Measurements from ENCODE around the gene PDZK1IP1.

DNA sequence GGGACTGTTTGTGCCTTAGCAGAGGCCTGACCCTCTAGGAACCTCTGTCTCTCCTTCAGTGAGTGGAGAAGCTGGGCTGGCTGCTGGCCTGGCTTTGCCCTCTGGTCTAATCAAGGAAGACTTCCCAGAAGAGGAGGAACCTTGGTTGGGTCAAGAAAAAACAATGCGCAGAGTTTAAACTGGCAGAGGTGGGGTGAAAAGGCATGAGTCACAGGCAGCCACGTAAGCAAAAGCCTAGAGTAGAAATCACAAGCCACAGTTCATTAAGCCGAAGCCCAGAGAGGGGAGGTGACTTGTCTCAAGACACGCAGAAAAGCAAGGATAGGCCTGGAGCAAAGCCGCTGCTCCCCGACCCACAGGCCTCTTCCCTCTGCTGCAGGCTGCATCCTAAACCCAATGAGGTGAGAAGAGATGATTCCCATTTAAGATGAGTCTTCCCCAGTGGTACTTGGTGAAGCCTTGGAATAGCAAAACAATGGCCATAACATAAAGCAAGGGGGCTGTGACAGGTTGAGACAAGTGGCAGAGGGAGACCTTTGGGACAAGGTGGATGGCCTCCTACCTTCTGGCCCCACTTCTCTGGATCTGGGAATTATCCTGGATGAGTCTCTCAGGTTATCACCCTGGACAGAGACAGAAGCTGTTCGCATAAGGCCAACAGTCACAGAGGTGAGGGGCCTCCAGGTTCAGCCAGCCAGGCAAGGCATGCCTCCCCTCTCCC, 7.7 kb downstream of the PDZK1IP1 start:
- TF ChIP-seq EZH2 (IDR thresholded peaks at IDR 0.05; ENCODE audit: borderline replicate concordance, low read depth, low read length, severe bottlenecking) (no peak), POLR2AphosphoS5 (IDR thresholded peaks at IDR 0.05; ENCODE audit: insufficient read depth, low read depth, low read length) (no peak), MYC (IDR thresholded peaks at IDR 0.05; ENCODE audit: low read depth, low read length) (no peak), POLR2A (IDR thresholded peaks at IDR 0.05; ENCODE audit: low read depth, low read length) (no peak), FOS (IDR thresholded peaks at IDR 0.05; ENCODE audit: borderline replicate concordance, insufficient read depth, low read length) (peak; percentile 69)
- TF ChIP-seq, protein P1, sequence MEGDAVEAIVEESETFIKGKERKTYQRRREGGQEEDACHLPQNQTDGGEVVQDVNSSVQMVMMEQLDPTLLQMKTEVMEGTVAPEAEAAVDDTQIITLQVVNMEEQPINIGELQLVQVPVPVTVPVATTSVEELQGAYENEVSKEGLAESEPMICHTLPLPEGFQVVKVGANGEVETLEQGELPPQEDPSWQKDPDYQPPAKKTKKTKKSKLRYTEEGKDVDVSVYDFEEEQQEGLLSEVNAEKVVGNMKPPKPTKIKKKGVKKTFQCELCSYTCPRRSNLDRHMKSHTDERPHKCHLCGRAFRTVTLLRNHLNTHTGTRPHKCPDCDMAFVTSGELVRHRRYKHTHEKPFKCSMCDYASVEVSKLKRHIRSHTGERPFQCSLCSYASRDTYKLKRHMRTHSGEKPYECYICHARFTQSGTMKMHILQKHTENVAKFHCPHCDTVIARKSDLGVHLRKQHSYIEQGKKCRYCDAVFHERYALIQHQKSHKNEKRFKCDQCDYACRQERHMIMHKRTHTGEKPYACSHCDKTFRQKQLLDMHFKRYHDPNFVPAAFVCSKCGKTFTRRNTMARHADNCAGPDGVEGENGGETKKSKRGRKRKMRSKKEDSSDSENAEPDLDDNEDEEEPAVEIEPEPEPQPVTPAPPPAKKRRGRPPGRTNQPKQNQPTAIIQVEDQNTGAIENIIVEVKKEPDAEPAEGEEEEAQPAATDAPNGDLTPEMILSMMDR (IDR thresholded peaks at IDR 0.05; ENCODE audit: extremely low read depth in 1 of 2, insufficient read depth in 1 of 2, low read depth in 1 of 2, low read length in 2 of 2): no peak
- TF ChIP-seq, protein P2, sequence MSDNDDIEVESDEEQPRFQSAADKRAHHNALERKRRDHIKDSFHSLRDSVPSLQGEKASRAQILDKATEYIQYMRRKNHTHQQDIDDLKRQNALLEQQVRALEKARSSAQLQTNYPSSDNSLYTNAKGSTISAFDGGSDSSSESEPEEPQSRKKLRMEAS (IDR thresholded peaks at IDR 0.05; ENCODE audit: insufficient read depth, insufficient read length): no peak
